Sciatic nerve (tissue), 2 donors: ENCODE results near the gene PTX4. TPM values are rescaled to one million over a fixed set of nuclear protein-coding genes. Genes with fewer than 3 reads are reported as not detected.
A peak's percentile ranks its signal among the peaks of the same experiment; 100 is the strongest.

ENCODE experiments used
- ATAC-seq: fragments of 200-7000 bp; cut with Tn5 transposase; one replicate; pipeline ENCODE4 v1.9.1; 2020; ENCODE audit warnings: mild to moderate bottlenecking, moderate library complexity
- DNase-seq: peaks from one replicate; pipeline ENCODE4 v3.0.0-alpha.2; 2020; ENCODE audit warnings: low spot score
- intact Hi-C: fragments of 100-400 bp; cut with DNase I; formaldehyde crosslinking; loops from one replicate; pipeline ENCODE4 v1.14.2; 2022
- total RNA-seq: library from RNA; stranded (reverse); fragmentation: NEBNext Ultra II Directional; extraction: Animal tissue kit (Norgen Biotek cat#: 25700); gene quantifications from one replicate; pipeline ENCODE4 v1.2.1, GENCODE V29; 2021
- donor health status: DM: no; HTN: no; CAD: no.
- donor health status: DM: no; HTN: no; CAD: no.

The PTX4 gene
- total RNA-seq, result not detected

- DNase-seq, result no peak
- ATAC-seq, result no peak
- intact Hi-C loops, result no loop called here
Observed at GRCh38 chr16:1488619-1489018, at the start of gene PTX4. Gene PTX4, minus strand, starts transcription at chr16:1488944. Its CDS starts 35 bp downstream, at chr16:1488909.

- intact Hi-C loops, result no loop called here
- ATAC-seq (no peak), DNase-seq (no peak)
Observed at GRCh38 chr16:1537763-1538289, 49.1 kb upstream of the PTX4 start.

- intact Hi-C loops, result no loop called here
- DNase-seq (no peak), ATAC-seq (no peak)
Observed at GRCh38 chr16:1537138-1537577, 48.4 kb upstream of the PTX4 start.

GRCh38 chr16:1536601-1537000 lies 47.9 kb upstream of the PTX4 start:
- ATAC-seq (no peak), DNase-seq (no peak)
- intact Hi-C loops, result no loop called here

- intact Hi-C loops, result no loop called here
- no peak for DNase-seq
Observed at GRCh38 chr16:1535391-1536291, 46.9 kb upstream of the PTX4 start.

GRCh38 chr16:1534021-1535020 lies 45.6 kb upstream of the PTX4 start:
- DNase-seq, result no peak
- peak; percentile 9 for ATAC-seq
- intact Hi-C loops, result no loop called here

More at GRCh38 chr16:1535391-1536291, 46.9 kb upstream of the PTX4 start:
- ATAC-seq, result no peak

- intact Hi-C loops, result no loop called here
- peak; percentile 76 for DNase-seq
- ATAC-seq, result peak; percentile 71
Observed at GRCh38 chr16:1533443-1533951, 44.8 kb upstream of the PTX4 start, which contains the start of gene TMEM204. Gene TMEM204, plus strand, starts transcription at chr16:1533666. Its CDS starts 610 bp downstream, at chr16:1534276.

- ATAC-seq (no peak), DNase-seq (no peak)
- intact Hi-C loops, result no loop called here
Observed at GRCh38 chr16:1532771-1533170, 44.0 kb upstream of the PTX4 start.

- DNase-seq, result no peak
- peak; percentile 64 for ATAC-seq
- intact Hi-C loops, result no loop called here
Observed at GRCh38 chr16:1532081-1532760, 43.5 kb upstream of the PTX4 start.

GRCh38 chr16:1531638-1531910 lies 42.8 kb upstream of the PTX4 start:
- ATAC-seq (no peak), DNase-seq (no peak)
- intact Hi-C loops, result no loop called here

GRCh38 chr16:1530883-1531637 lies 42.3 kb upstream of the PTX4 start:
- DNase-seq (no peak), ATAC-seq (peak; percentile 66)
- intact Hi-C loops, result no loop called here

GRCh38 chr16:1530349-1530882 lies 41.7 kb upstream of the PTX4 start:
- ATAC-seq, result no peak
- intact Hi-C loops, result no loop called here

GRCh38 chr16:1528921-1529537 lies 40.3 kb upstream of the PTX4 start:
- ATAC-seq, result no peak
- DNase-seq, result no peak
- intact Hi-C loops, result no loop called here

More at GRCh38 chr16:1530349-1530882, 41.7 kb upstream of the PTX4 start:
- DNase-seq, result no peak

GRCh38 chr16:1527836-1528811 lies 39.4 kb upstream of the PTX4 start:
- intact Hi-C loops, result no loop called here
- DNase-seq (no peak), ATAC-seq (no peak)

- DNase-seq (no peak), ATAC-seq (no peak)
- intact Hi-C loops, result no loop called here
Observed at GRCh38 chr16:1526608-1527555, 38.1 kb upstream of the PTX4 start.
